Retinal pigment epithelial cell (primary cell): Measurements from ENCODE around the gene TOLLIP.
"Not testable (repeated sequence)": the region's sequence is repeated elsewhere in the genome, so short reads cannot be mapped to it uniquely, and the experiment has no call there.

Experiments used
- DNase-seq: peaks from one replicate; pipeline ENCODE4 v3.0.0-alpha.2; 2010; ENCODE audit warnings: low read depth
- H3K4me3 ChIP-seq: 2 replicates; pipeline ENCODE4 v1.5.1; 2011; ENCODE audit warnings: mild to moderate bottlenecking, low read length, control low read depth, moderate library complexity
- TF ChIP-seq, protein P1 (sequence below): conservative IDR thresholded peaks from 2 replicates; pipeline ENCODE4 v1.5.1; 2011; ENCODE audit warnings: low read depth, low read length, control low read depth, inconsistent platforms

Gene TOLLIP

DNA sequence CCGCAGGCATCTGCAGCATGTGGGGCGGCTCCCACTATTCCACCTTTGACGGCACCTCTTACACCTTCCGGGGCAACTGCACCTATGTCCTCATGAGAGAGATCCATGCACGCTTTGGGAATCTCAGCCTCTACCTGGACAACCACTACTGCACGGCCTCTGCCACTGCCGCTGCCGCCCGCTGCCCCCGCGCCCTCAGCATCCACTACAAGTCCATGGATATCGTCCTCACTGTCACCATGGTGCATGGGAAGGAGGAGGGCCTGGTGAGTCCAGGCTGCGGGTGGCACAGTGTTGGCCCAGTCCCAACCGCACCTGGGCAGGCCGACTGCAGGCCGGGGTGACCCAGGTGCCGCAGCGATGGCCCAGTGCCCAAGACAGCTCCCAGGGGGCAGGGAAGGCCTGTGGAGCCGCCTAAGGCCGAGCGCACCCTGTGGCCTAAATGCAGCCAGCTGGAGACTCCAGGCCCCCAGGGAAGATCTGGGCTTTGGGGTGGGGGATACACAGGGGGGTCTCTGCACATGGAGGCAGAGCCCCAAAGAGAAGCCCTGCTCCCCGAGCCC is 55.3 kb downstream of the TOLLIP start:
- no peak for DNase-seq
- TF ChIP-seq, protein P1, sequence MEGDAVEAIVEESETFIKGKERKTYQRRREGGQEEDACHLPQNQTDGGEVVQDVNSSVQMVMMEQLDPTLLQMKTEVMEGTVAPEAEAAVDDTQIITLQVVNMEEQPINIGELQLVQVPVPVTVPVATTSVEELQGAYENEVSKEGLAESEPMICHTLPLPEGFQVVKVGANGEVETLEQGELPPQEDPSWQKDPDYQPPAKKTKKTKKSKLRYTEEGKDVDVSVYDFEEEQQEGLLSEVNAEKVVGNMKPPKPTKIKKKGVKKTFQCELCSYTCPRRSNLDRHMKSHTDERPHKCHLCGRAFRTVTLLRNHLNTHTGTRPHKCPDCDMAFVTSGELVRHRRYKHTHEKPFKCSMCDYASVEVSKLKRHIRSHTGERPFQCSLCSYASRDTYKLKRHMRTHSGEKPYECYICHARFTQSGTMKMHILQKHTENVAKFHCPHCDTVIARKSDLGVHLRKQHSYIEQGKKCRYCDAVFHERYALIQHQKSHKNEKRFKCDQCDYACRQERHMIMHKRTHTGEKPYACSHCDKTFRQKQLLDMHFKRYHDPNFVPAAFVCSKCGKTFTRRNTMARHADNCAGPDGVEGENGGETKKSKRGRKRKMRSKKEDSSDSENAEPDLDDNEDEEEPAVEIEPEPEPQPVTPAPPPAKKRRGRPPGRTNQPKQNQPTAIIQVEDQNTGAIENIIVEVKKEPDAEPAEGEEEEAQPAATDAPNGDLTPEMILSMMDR = no peak
- H3K4me3 ChIP-seq = no peak overlapping the region

- TF ChIP-seq, protein P1 = no peak
- no peak overlapping the region for H3K4me3 ChIP-seq
These were observed 56.3 kb downstream of the TOLLIP start for GRCh38 chr11:1253103-1253485.

DNA sequence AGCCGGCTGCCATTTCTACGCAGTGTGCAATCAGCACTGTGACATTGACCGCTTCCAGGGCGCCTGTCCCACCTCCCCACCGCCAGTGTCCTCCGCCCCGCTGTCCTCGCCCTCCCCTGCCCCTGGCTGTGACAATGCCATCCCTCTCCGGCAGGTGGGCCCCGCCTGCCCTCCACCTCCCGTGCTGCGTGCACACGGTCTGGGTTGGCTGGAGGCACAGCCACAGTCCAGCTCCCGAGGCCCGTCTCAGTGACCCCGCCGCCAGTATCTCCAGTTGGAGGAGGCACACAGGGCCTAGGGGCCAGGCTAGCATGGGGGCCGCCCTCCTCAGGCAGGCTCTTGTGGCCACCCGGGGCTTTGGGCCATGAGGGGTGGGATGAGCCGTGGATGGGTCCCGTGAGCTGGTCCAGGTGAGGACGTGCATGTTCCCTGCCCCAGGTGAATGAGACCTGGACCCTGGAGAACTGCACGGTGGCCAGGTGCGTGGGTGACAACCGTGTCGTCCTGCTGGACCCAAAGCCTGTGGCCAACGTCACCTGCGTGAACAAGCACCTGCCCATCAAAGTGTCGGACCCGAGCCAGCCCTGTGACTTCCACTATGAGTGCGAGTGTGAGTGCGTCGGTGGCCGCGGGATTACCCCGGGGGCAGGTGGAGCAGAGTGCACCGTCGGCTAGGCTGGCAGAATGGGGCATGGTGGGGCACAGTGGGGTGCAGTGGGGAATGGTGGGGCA is 56.9 kb downstream of the TOLLIP start:
- TF ChIP-seq, protein P1 = no peak
- DNase-seq = no peak
- H3K4me3 ChIP-seq = no peak overlapping the region

More at GRCh38 chr11:1253103-1253485, 56.3 kb downstream of the TOLLIP start:
- DNase-seq = no peak

GRCh38 chr11:1251236-1251770 is 58.1 kb downstream of the TOLLIP start:
- DNase-seq = no peak
- no peak overlapping the region for H3K4me3 ChIP-seq
- TF ChIP-seq, protein P1 = no peak

DNA sequence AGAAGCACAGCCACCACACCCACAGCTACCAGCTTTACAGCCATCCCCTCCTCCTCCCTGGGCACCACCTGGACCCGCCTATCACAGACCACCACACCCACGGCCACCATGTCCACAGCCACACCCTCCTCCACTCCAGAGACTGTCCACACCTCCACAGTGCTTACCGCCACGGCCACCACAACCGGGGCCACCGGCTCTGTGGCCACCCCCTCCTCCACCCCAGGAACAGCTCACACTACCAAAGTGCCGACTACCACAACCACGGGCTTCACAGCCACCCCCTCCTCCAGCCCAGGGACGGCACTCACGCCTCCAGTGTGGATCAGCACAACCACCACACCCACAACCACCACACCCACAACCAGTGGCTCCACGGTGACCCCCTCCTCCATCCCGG is 59.0 kb downstream of the TOLLIP start:
- not testable (repeated sequence) for DNase-seq, H3K4me3 ChIP-seq

DNA sequence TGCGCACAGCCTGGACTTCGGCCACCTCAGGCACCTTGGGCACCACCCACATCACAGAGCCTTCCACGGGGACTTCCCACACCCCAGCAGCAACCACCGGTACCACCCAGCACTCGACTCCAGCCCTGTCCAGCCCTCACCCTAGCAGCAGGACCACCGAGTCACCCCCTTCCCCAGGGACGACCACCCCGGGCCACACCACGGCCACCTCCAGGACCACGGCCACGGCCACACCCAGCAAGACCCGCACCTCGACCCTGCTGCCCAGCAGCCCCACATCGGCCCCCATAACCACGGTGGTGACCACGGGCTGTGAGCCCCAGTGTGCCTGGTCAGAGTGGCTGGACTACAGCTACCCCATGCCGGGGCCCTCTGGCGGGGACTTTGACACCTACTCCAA is 60.5 kb downstream of the TOLLIP start:
- not testable (repeated sequence) for H3K4me3 ChIP-seq, DNase-seq

- not testable (repeated sequence) for DNase-seq, H3K4me3 ChIP-seq
These were observed 62.4 kb downstream of the TOLLIP start for GRCh38 chr11:1247026-1247425.

DNA sequence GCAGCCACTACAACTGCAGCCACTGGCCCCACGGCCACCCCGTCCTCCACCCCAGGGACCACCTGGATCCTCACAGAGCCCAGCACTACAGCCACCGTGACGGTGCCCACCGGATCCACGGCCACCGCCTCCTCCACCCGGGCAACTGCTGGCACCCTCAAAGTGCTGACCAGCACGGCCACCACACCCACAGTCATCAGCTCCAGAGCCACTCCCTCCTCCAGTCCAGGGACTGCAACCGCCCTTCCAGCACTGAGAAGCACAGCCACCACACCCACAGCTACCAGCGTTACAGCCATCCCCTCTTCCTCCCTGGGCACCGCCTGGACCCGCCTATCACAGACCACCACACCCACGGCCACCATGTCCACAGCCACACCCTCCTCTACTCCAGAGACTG is 63.1 kb downstream of the TOLLIP start:
- not testable (repeated sequence) for DNase-seq, H3K4me3 ChIP-seq

GRCh38 chr11:1245717-1246116 is 63.7 kb downstream of the TOLLIP start:
- DNase-seq, H3K4me3 ChIP-seq: not testable (repeated sequence)

DNA sequence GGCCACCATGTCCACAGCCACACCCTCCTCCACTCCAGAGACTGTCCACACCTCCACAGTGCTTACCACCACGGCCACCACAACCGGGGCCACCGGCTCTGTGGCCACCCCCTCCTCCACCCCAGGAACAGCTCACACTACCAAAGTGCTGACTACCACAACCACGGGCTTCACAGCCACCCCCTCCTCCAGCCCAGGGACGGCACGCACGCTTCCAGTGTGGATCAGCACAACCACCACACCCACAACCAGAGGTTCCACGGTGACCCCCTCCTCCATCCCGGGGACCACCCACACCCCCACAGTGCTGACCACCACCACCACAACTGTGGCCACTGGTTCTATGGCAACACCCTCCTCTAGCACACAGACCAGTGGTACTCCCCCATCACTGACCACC is 64.9 kb downstream of the TOLLIP start:
- H3K4me3 ChIP-seq, DNase-seq: not testable (repeated sequence)

- H3K4me3 ChIP-seq, DNase-seq: not testable (repeated sequence)
These were observed 65.9 kb downstream of the TOLLIP start for GRCh38 chr11:1243521-1243920.

GRCh38 chr11:1242751-1243150 is 66.7 kb downstream of the TOLLIP start:
- DNase-seq = not testable (repeated sequence)

More at GRCh38 chr11:1242751-1243150, 66.7 kb downstream of the TOLLIP start:
- not testable (repeated sequence) for H3K4me3 ChIP-seq
